ENCODE results near the gene CCBE1.

DNA sequence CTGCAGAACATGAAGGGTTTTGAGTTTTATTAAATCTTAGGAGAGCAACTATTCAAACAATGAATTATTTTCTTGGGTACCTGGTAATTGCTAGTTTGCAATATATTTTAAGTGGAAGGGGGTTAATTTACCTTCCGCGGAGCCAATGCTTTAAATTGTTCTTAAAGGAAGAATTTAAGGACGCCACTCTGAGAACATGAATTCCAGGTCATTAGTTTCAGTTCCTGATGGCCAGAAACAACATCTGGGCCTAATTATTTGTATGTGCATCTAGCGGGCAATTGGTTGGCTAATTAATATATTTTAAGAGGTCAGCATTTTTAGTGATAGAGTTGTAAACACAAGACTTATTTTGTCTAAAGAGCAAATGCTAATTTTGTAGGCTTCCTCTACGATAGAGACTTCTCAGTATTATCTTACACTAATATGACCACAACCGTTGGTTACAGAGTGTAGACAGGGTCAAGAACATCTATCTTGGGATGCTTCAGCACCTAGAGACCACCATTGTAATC, 40.8 kb downstream of the CCBE1 start:
- TF ChIP-seq POLR2AphosphoS5 (IDR thresholded peaks at IDR 0.05; ENCODE audit: low read depth, low read length), result no peak
- TF ChIP-seq TAF1 (IDR thresholded peaks at IDR 0.05; ENCODE audit: borderline replicate concordance, insufficient read depth, low read length), result no peak
- no peak for TF ChIP-seq SIN3A (IDR thresholded peaks at IDR 0.05; ENCODE audit: borderline replicate concordance, insufficient read depth, low read length)
- TF ChIP-seq, protein P1, sequence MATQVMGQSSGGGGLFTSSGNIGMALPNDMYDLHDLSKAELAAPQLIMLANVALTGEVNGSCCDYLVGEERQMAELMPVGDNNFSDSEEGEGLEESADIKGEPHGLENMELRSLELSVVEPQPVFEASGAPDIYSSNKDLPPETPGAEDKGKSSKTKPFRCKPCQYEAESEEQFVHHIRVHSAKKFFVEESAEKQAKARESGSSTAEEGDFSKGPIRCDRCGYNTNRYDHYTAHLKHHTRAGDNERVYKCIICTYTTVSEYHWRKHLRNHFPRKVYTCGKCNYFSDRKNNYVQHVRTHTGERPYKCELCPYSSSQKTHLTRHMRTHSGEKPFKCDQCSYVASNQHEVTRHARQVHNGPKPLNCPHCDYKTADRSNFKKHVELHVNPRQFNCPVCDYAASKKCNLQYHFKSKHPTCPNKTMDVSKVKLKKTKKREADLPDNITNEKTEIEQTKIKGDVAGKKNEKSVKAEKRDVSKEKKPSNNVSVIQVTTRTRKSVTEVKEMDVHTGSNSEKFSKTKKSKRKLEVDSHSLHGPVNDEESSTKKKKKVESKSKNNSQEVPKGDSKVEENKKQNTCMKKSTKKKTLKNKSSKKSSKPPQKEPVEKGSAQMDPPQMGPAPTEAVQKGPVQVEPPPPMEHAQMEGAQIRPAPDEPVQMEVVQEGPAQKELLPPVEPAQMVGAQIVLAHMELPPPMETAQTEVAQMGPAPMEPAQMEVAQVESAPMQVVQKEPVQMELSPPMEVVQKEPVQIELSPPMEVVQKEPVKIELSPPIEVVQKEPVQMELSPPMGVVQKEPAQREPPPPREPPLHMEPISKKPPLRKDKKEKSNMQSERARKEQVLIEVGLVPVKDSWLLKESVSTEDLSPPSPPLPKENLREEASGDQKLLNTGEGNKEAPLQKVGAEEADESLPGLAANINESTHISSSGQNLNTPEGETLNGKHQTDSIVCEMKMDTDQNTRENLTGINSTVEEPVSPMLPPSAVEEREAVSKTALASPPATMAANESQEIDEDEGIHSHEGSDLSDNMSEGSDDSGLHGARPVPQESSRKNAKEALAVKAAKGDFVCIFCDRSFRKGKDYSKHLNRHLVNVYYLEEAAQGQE (IDR thresholded peaks at IDR 0.05; ENCODE audit: insufficient read depth in 1 of 2, low read depth in 2 of 2, low read length in 2 of 2), result no peak
- no peak for TF ChIP-seq FOXP2 (optimal IDR thresholded peaks at IDR 0.05; ENCODE audit: borderline replicate concordance, extremely low read depth, extremely low read length, insufficient read depth)

All from PFSK-1 (cell line).